HepG2 (cell line): ENCODE measurements around the gene TOM1L2. TPM values are rescaled to one million over a fixed set of nuclear protein-coding genes. Genes with fewer than 3 reads are reported as not detected.

ENCODE experiments used
- DNMT1 ChIP-seq: sonication (generic); formaldehyde crosslinking; IDR thresholded peaks from 2 replicates; pipeline ENCODE4 v1.5.1; 2020; ENCODE audit warnings: mild to moderate bottlenecking, missing genetic modification reagents
- DPF2 ChIP-seq: sonication (generic); formaldehyde crosslinking; IDR thresholded peaks from 2 replicates; pipeline ENCODE4 v1.4.0; 2020; ENCODE audit warnings: mild to moderate bottlenecking, low read depth, missing genetic modification reagents, borderline replicate concordance
- HDAC2 ChIP-seq: sonication (generic); formaldehyde crosslinking; IDR thresholded peaks from 2 replicates; pipeline ENCODE4 v1.4.0; 2020; ENCODE audit warnings: missing genetic modification reagents
- HHEX ChIP-seq: IDR thresholded peaks from 2 replicates; pipeline ENCODE4 v1.6.1; 2016; ENCODE audit warnings: control low read depth
- HMG20B ChIP-seq: conservative IDR thresholded peaks from 2 replicates; pipeline ENCODE4 v1.6.1; 2016; ENCODE audit warnings: missing genetic modification reagents, missing compliant biosample characterization
- MIXL1 ChIP-seq: IDR thresholded peaks from 2 replicates; pipeline ENCODE4 v1.6.1; 2016
- MLLT10 ChIP-seq: sonication (generic); formaldehyde crosslinking; IDR thresholded peaks from 2 replicates; pipeline ENCODE4 v1.4.0; 2020; ENCODE audit warnings: missing genetic modification reagents
- NCOA2 ChIP-seq: sonication (generic); formaldehyde crosslinking; IDR thresholded peaks from 2 replicates; pipeline ENCODE4 v1.8.0; 2022; ENCODE audit warnings: inconsistent platforms
- POLR2G ChIP-seq: fragments of 200-400 bp; formaldehyde crosslinking; IDR thresholded peaks from 2 replicates; pipeline ENCODE4 v1.6.1; 2018; ENCODE audit warnings: mild to moderate bottlenecking, low read depth, low read length, moderate library complexity
- PPARG ChIP-seq: conservative IDR thresholded peaks from 2 replicates; pipeline ENCODE4 v1.6.1; 2016; ENCODE audit warnings: missing biosample characterization, missing genetic modification reagents
- RARA ChIP-seq: IDR thresholded peaks from 2 replicates; pipeline ENCODE4 v1.6.1; 2016; ENCODE audit warnings: missing genetic modification reagents, missing compliant biosample characterization
- SKIL ChIP-seq: sonication (generic); formaldehyde crosslinking; IDR thresholded peaks from 2 replicates; pipeline ENCODE4 v1.8.0; 2022; ENCODE audit warnings: missing genetic modification reagents, mild to moderate bottlenecking, moderate library complexity, borderline replicate concordance
- SOX6 ChIP-seq, 2 experiments: fragments of 450-650 bp in 1 of 2; sonication (generic) in 1 of 2; formaldehyde crosslinking in 1 of 2; IDR thresholded peaks; 2 replicates each; pipeline versions ENCODE4 v1.4.0 to v1.6.1; 2017 to 2020; ENCODE audit warnings: antibody characterized with exemption in 1 of 2, mild to moderate bottlenecking in 1 of 2, missing genetic modification reagents in 1 of 2
- STAG1 ChIP-seq: sonication (generic); formaldehyde crosslinking; IDR thresholded peaks from 2 replicates; pipeline ENCODE4 v1.4.0; 2020; ENCODE audit warnings: missing genetic modification reagents
- TRIM22 ChIP-seq: fragments of 450-650 bp; IDR thresholded peaks from 2 replicates; pipeline ENCODE4 v1.6.1; 2017
- U2AF1 ChIP-seq: fragments of 200-400 bp; formaldehyde crosslinking; optimal IDR thresholded peaks from 2 replicates; pipeline ENCODE3; 2017; ENCODE audit warnings: mild to moderate bottlenecking, low read depth, low read length
- ZNF362 ChIP-seq: sonication (generic); formaldehyde crosslinking; IDR thresholded peaks from 2 replicates; pipeline ENCODE4 v1.4.0; 2020; ENCODE audit warnings: missing genetic modification reagents, mild to moderate bottlenecking, borderline replicate concordance
- ZNF510 ChIP-seq: sonication (generic); formaldehyde crosslinking; IDR thresholded peaks from 2 replicates; pipeline ENCODE4 v1.4.0; 2020; ENCODE audit warnings: low read depth, mild to moderate bottlenecking, missing genetic modification reagents
- ZNF614 ChIP-seq: IDR thresholded peaks from 2 replicates; pipeline ENCODE4 v1.6.1; 2018; ENCODE audit warnings: missing biosample characterization, missing genetic modification reagents, inconsistent platforms, borderline replicate concordance
- ZNF800 ChIP-seq: sonication (generic); formaldehyde crosslinking; IDR thresholded peaks from 2 replicates; pipeline ENCODE4 v1.4.0; 2020; ENCODE audit warnings: missing genetic modification reagents
- ZSCAN30 ChIP-seq: sonication (generic); formaldehyde crosslinking; IDR thresholded peaks from 2 replicates; pipeline ENCODE4 v1.5.0; 2020; ENCODE audit warnings: mild to moderate bottlenecking, missing genetic modification reagents
- polyA plus RNA-seq, 8 experiments: library from polyadenylated mRNA; depleted of rRNA in 3 of 8; stranded (reverse) in 7 of 8; unstranded in 1 of 8; fragments of >200 nt; fragmentation: Illumina TruSeq in 4 of 8; extraction: Trizol in 4 of 8; gene quantifications; 2 replicates each; pipeline versions ENCODE4 v1.2.1 to v1.2.3, GENCODE V29; 2011 to 2016; ENCODE audit warnings: low read depth in 4 of 8, missing spikeins in 1 of 8, mixed read lengths in 1 of 8; ENCODE audit not compliant: insufficient read depth in 1 of 8
- total RNA-seq, 5 experiments: library from RNA; depleted of rRNA; stranded (reverse); fragments of >200 nt; fragmentation: Illumina TruSeq; extraction: Trizol; gene quantifications; 2 replicates each; pipeline ENCODE4 v1.2.3, GENCODE V29; 2016; ENCODE audit warnings: low read depth in 1 of 5

Gene TOM1L2
- total and polyA plus RNA-seq, 2 of the 13 experiments (the other 11 are each of a cell fraction or from before 2014, with no cell fraction given), result 4.7 to 7.4 TPM

GRCh38 chr17:18017958-18018357, 45.8 kb upstream of the TOM1L2 start (continued):
- TF ChIP-seq TRIM22, result no peak
- TF ChIP-seq DNMT1, result no peak
- no peak for TF ChIP-seq MLLT10
- TF ChIP-seq MIXL1, result peak; percentile 38; the same call in 1 of the 2 replicates
- TF ChIP-seq HMG20B (CRISPR knock-in tag), result 0 out of 2 replicates have a peak, but pooled peaks have one; percentile 63
- TF ChIP-seq POLR2G, result no peak
- peak; percentile 49 for TF ChIP-seq RARA (CRISPR knock-in tag)
- 0 out of 2 replicates have a peak, but pooled peaks have one; percentile 42 for TF ChIP-seq ZNF614 (CRISPR knock-in tag)
- TF ChIP-seq HDAC2 (CRISPR knock-in tag), result peak; percentile 79
- no peak for TF ChIP-seq SOX6 (IDR thresholded peaks at IDR 0.05)
- peak; percentile 95 for TF ChIP-seq SOX6 (CRISPR knock-in tag; IDR thresholded peaks at IDR 0.05)
- no peak for TF ChIP-seq ZNF510 (CRISPR knock-in tag)
- 0 out of 2 replicates have a peak, but pooled peaks have one; percentile 8 for TF ChIP-seq STAG1 (CRISPR knock-in tag)
- TF ChIP-seq HHEX (CRISPR knock-in tag), result no peak
- TF ChIP-seq DPF2 (CRISPR knock-in tag), result peak; percentile 79
- no peak for TF ChIP-seq ZSCAN30 (CRISPR knock-in tag)
- no peak for TF ChIP-seq ZNF800 (CRISPR knock-in tag)
- no peak for TF ChIP-seq U2AF1
- TF ChIP-seq SKIL (CRISPR knock-in tag), result peak; percentile 73; the same call in 1 of the 2 replicates
- peak; percentile 61; the same call in 1 of the 2 replicates for TF ChIP-seq NCOA2
- TF ChIP-seq PPARG (CRISPR knock-in tag), result 0 out of 2 replicates have a peak, but pooled peaks have one; percentile 51
- peak; percentile 84 for TF ChIP-seq ZNF362 (CRISPR knock-in tag)
